K562 (cell line): ENCODE data around the gene NLE1. TPM values are rescaled to one million over a fixed set of nuclear protein-coding genes. Genes with fewer than 3 reads are reported as not detected.
A peak's percentile ranks its signal among the peaks of the same experiment; 100 is the strongest.

Experiments used
- ATAC-seq: fragments of 200-7000 bp; cut with Tn5 transposase; 3 replicates; pipeline ENCODE4 v1.9.1; 2020; ENCODE audit warnings: moderate library complexity
- BruUV-seq: library from RNA; stranded (reverse); fragments of 400-500 nt; replicated peaks from 2 replicates; lab custom pipeline; 2021; lab: Mats Ljungman, UMichigan
- CTCF ChIA-PET: fragments of 300-600 bp; formaldehyde crosslinking; extraction: SDS; loops from one replicate; lab custom pipeline; 2021; ENCODE audit warnings: low intra/inter-chr PET ratio; lab: Yijun Ruan, JAX
- POLR2A ChIA-PET: fragments of 300-600, 350-650 bp; sonication (Branson Sonifier 250); formaldehyde crosslinking; extraction: SDS; loops from one replicate; lab custom pipeline; 2021; ENCODE audit warnings: antibody characterized with exemption, inconsistent platforms; lab: Yijun Ruan, JAX
- DNase-seq, 4 experiments: peaks; one replicate each; pipeline versions ENCODE4 v3.0.0 to v3.0.0-alpha.2; 2011 to 2018; ENCODE audit warnings: low spot score in 3 of 4, mixed read lengths in 3 of 4; ENCODE audit errors: extremely low read depth in 1 of 4
- FAIRE-seq: peaks from 2 replicates; lab custom pipeline; 2011; peaks lifted over from hg19 to GRCh38; lab: Jason Lieb, UNC
- H2AFZ ChIP-seq: 2 replicates; pipeline ENCODE4 v1.6.0; 2011; ENCODE audit warnings: low read depth, low read length, control low read depth, inconsistent platforms
- H3K27ac ChIP-seq: fragments of 200-600 bp; 3 replicates; pipeline ENCODE4 v1.8.0; 2011; ENCODE audit warnings: low read depth, mild to moderate bottlenecking, control low read depth, inconsistent platforms, low read length, moderate library complexity, mixed read lengths; ENCODE audit errors: extremely low read depth
- H3K27me3 ChIP-seq, 2 experiments: fragments of 300-600 bp in 1 of 2; 2 replicates in 1 of 2; 3 replicates in 1 of 2; pipeline versions ENCODE4 v1.6.0 to v1.8.0; 2011; ENCODE audit warnings: inconsistent platforms in 2 of 2, low read length in 2 of 2, mild to moderate bottlenecking in 1 of 2, mixed read lengths in 1 of 2, moderate library complexity in 1 of 2; ENCODE audit not compliant: control insufficient read depth in 2 of 2, insufficient read depth in 2 of 2
- H3K36me3 ChIP-seq: fragments of 300-600 bp; 3 replicates; pipeline ENCODE4 v1.8.0; 2011; ENCODE audit warnings: mild to moderate bottlenecking, low read length, inconsistent platforms; ENCODE audit not compliant: control insufficient read depth, insufficient read depth
- H3K4me1 ChIP-seq, 2 experiments: fragments of 200-600 bp in 1 of 2; replicated peaks in 1 of 2; 2 replicates in 1 of 2; 3 replicates in 1 of 2; pipeline versions ENCODE4 v1.5.1 to v1.8.0; 2011; ENCODE audit warnings: inconsistent platforms in 2 of 2, low read length in 2 of 2, mild to moderate bottlenecking in 1 of 2, mixed read lengths in 1 of 2, moderate library complexity in 1 of 2; ENCODE audit not compliant: control insufficient read depth in 2 of 2, insufficient read depth in 2 of 2
- H3K4me2 ChIP-seq: 2 replicates; pipeline ENCODE4 v1.6.1; 2011; ENCODE audit warnings: low read length, control low read depth, inconsistent platforms, mixed read lengths; ENCODE audit not compliant: insufficient read depth
- H3K4me3 ChIP-seq: fragments of 200-600 bp; sonication (generic), shearing (Covaris generic); 2 replicates; pipeline ENCODE4 v1.5.1; 2016; ENCODE audit warnings: control low read depth, inconsistent platforms
- H3K79me2 ChIP-seq: fragments of 200-600 bp; 3 replicates; pipeline ENCODE4 v1.8.0; 2011; ENCODE audit warnings: low read length, inconsistent platforms; ENCODE audit not compliant: control insufficient read depth, insufficient read depth
- H3K9ac ChIP-seq, 2 experiments: 2 replicates each; pipeline versions ENCODE4 v1.6.0 to v1.6.1; 2011; ENCODE audit warnings: low read depth in 2 of 2, low read length in 2 of 2, control low read depth in 1 of 2, inconsistent platforms in 1 of 2, mild to moderate bottlenecking in 1 of 2, mixed read lengths in 1 of 2; ENCODE audit not compliant: insufficient read depth in 1 of 2
- H3K9me1 ChIP-seq: one replicate; pipeline ENCODE4 v1.6.0; 2011; ENCODE audit warnings: inconsistent platforms, mild to moderate bottlenecking, low read length, moderate library complexity; ENCODE audit not compliant: control insufficient read depth, insufficient read depth
- H3K9me3 ChIP-seq: replicated peaks from 2 replicates; pipeline ENCODE4 v1.5.1; 2011; ENCODE audit warnings: low read depth, low read length, inconsistent platforms; ENCODE audit not compliant: control insufficient read depth, insufficient read depth
- H4K20me1 ChIP-seq: replicated peaks from 2 replicates; pipeline ENCODE4 v1.6.1; 2011; ENCODE audit warnings: low read length, inconsistent platforms, mixed read lengths; ENCODE audit not compliant: control insufficient read depth, insufficient read depth
- ATF7 ChIP-seq: fragments of 450-650 bp; IDR thresholded peaks from 2 replicates; pipeline ENCODE4 v1.7.1; 2014; ENCODE audit warnings: mild to moderate bottlenecking, moderate library complexity
- CEBPB ChIP-seq: fragments of 450-650 bp; IDR thresholded peaks from 2 replicates; pipeline ENCODE4 v1.6.1; 2016; ENCODE audit warnings: missing genetic modification characterization, missing compliant biosample characterization
- CHAMP1 ChIP-seq: fragments of 450-650 bp; IDR thresholded peaks from 2 replicates; pipeline ENCODE4 v1.6.1; 2016; ENCODE audit warnings: mild to moderate bottlenecking
- ERF ChIP-seq: fragments of 450-650 bp; formaldehyde crosslinking; IDR thresholded peaks from 2 replicates; pipeline ENCODE4 v1.4.0; 2020; ENCODE audit warnings: mild to moderate bottlenecking, mixed read lengths
- HDAC2 ChIP-seq: fragments of 450-650 bp; IDR thresholded peaks from 2 replicates; pipeline ENCODE4 v1.6.1; 2016; ENCODE audit warnings: mild to moderate bottlenecking
- HMBOX1 ChIP-seq: sonication (generic); IDR thresholded peaks from 2 replicates; pipeline ENCODE4 v1.6.1; 2016
- JUND ChIP-seq, 2 experiments: IDR thresholded peaks; 2 replicates in 1 of 2; 3 replicates in 1 of 2; pipeline ENCODE4 v1.6.1; 2011; ENCODE audit warnings: borderline replicate concordance in 2 of 2, low read depth in 2 of 2, low read length in 2 of 2, improper control_type of control experiment in 1 of 2, missing biosample characterization in 1 of 2, missing genetic modification characterization in 1 of 2, missing genetic modification reagents in 1 of 2
- MAFG ChIP-seq: fragments of 450-650 bp; conservative IDR thresholded peaks from 2 replicates; pipeline ENCODE4 v1.6.1; 2016; ENCODE audit warnings: missing genetic modification characterization, missing compliant biosample characterization
- PTBP1 ChIP-seq: fragments of 200-400 bp; formaldehyde crosslinking; IDR thresholded peaks from 2 replicates; pipeline ENCODE4 v1.6.1; 2017; ENCODE audit warnings: low read depth, low read length
- ZBTB33 ChIP-seq: sonication (generic); formaldehyde crosslinking; IDR thresholded peaks from 2 replicates; pipeline ENCODE4 v1.8.1; 2023; ENCODE audit warnings: mild to moderate bottlenecking, missing genetic modification reagents
- ZFP36 ChIP-seq: fragments of 150-350 bp; IDR thresholded peaks from 2 replicates; pipeline ENCODE4 v1.6.1; 2018; ENCODE audit warnings: low read length, low read depth; ENCODE audit not compliant: partially characterized antibody
- ZHX1 ChIP-seq: fragments of 150-350 bp; conservative IDR thresholded peaks from 2 replicates; pipeline ENCODE4 v1.6.1; 2014; ENCODE audit warnings: low read length
- WGBS: fragments of 100-300 bp; shearing (Covaris generic); methylation state at CpG from one replicate; pipeline ENCODE4 v1.1.6; 2016; ENCODE audit warnings: low coverage, mixed read lengths; ENCODE audit not compliant: insufficient coverage; ENCODE audit errors: missing lambda C conversion rate; 5-methylcytosine and 5-hydroxymethylcytosine counted together
- in situ Hi-C: fragments of 300-500 bp; cut with MboI; formaldehyde crosslinking; loops from 4 replicates; pipeline ENCODE4 v1.15.0; 2018; ENCODE audit warnings: inconsistent platforms, mixed read lengths
- intact Hi-C: fragments of 100-400 bp; cut with micrococcal nuclease; formaldehyde crosslinking; loops from 2 replicates; pipeline ENCODE4 v1.14.2; 2022
- polyA plus RNA-seq, 8 experiments: library from polyadenylated mRNA; depleted of rRNA in 4 of 8; stranded (reverse) in 5 of 8; unstranded in 3 of 8; fragments of >200 nt; fragmentation: Nextera tagmentation in 2 of 8; fragmentation: Illumina TruSeq in 1 of 8; extraction: Ambion mirVana in 2 of 8; extraction: Trizol in 1 of 8; gene quantifications; 2 replicates each; pipeline versions ENCODE4 v1.2.1 to v1.2.3, GENCODE V29; 2011 to 2014; ENCODE audit warnings: inconsistent platforms in 1 of 8, missing spikeins in 1 of 8
- total RNA-seq, 7 experiments: library from RNA; depleted of rRNA in 6 of 7; stranded (reverse); fragments of >200 nt in 6 of 7; fragmentation: Illumina TruSeq in 2 of 7; extraction: Trizol in 2 of 7; gene quantifications; 2 replicates each; pipeline versions ENCODE4 v1.2.1 to v1.2.3, GENCODE V29; 2011 to 2021; ENCODE audit warnings: low replicate concordance in 1 of 7

Gene NLE1
- total and polyA plus RNA-seq, 9 of the 15 experiments (the other 6 are each of a cell fraction or from before 2014, with no cell fraction given) = 3.8 to 69.0 (median 29.4) TPM

- Histone ChIP-seq H3K79me2 (no peaks in the 10 kb centered on the region), H3K36me3 (no peaks in the 10 kb centered on the region), H3K9ac (no peak overlapping the region), H3K4me1 (no peaks in the 10 kb centered on the region), H3K9me3 (no peaks in the 10 kb centered on the region), H3K27me3 (peaks cover 11 to 59% of the 10 kb centered on the region in 2 experiments), H3K27ac (no peak overlapping the region), H2AFZ (no peak overlapping the region), H3K4me2 (no peak overlapping the region), H3K9me1 (no peaks in the 10 kb centered on the region), H3K4me3 (no peak overlapping the region), H4K20me1 (no peaks in the 10 kb centered on the region)
- no peak for ATAC-seq
- WGBS = 3% methylated on average over 2 of the region's 2 CpGs
- ChIA-PET POLR2A (no interaction called here), CTCF (interaction anchor here (0.5 to 1.6 kb wide), 3 partner anchors 367 to 576 kb away, joined by 3 to 6 read pairs (median 5); no protein-coding TSS in a partner anchor)
- no peak for DNase-seq
- in situ Hi-C loops = loop anchor here (5.0 kb wide), 1 partner anchor 365 kb away; the partner anchor contains the start of gene SLFN12L
- intact Hi-C loops = loop anchor here (2.0 kb wide), 2 partner anchors 361 to 575 kb away; no protein-coding TSS in a partner anchor
- no peak for FAIRE-seq
- no TSS peak for BruUV-seq
- TF ChIP-seq JUND (IDR thresholded peaks at IDR 0.05; ENCODE audit: borderline replicate concordance, low read depth, low read length) (peak; percentile 65; the same call in 1 of the 2 replicates), JUND (tag; IDR thresholded peaks at IDR 0.05; ENCODE audit: borderline replicate concordance, low read depth, low read length) (peak; percentile 85), HDAC2 (no peak), HMBOX1 (no peak), ZBTB33 (CRISPR knock-in tag) (no peak), ZFP36 (no peak), ERF (CRISPR knock-in tag) (no peak), CEBPB (tag) (peak; percentile 46; the same call in 1 of the 2 replicates), ZHX1 (no peak), ATF7 (peak; percentile 93), CHAMP1 (no peak), PTBP1 (no peak), MAFG (tag) (no peak)
Observed at GRCh38 chr17:35171834-35172233, 29.7 kb upstream of the NLE1 start.
